Measurements from ENCODE around the gene DNAJC1. TPM values are rescaled to one million over a fixed set of nuclear protein-coding genes. Genes with fewer than 3 reads are reported as not detected.

DNAJC1 gene
- total and polyA plus RNA-seq, 2 donors (not counting 3 experiments of a cell fraction or from before 2014, with no cell fraction given) = 11.2 to 19.7 TPM

- Histone ChIP-seq H3K27me3 (ENCODE audit: control insufficient read depth in 2 of 2, insufficient read depth in 2 of 2, low read length in 2 of 2) (peaks cover 3 to 30% of the 10 kb centered on the region in 2 experiments), H3K9me1 (replicated peaks; ENCODE audit: control insufficient read depth, extremely low read depth, insufficient read depth, low read length) (no peaks in the 10 kb centered on the region), H3K4me1 (ENCODE audit: control insufficient read depth, extremely low read depth, insufficient read depth, low read length) (peaks cover 10% of the 10 kb centered on the region), H3K4me2 (ENCODE audit: insufficient read depth, low read length) (peak overlapping the region; percentile 92), H4K20me1 (replicated peaks; ENCODE audit: control insufficient read depth, extremely low read depth, insufficient read depth, low read length) (no peaks in the 10 kb centered on the region), H3K36me3 (ENCODE audit: control insufficient read depth in 2 of 2, extremely low read depth in 1 of 2, insufficient read depth in 2 of 2, low read length in 2 of 2) (no peaks in the 10 kb centered on the region), H3K27ac (ENCODE audit: insufficient read depth, low read depth, low read length) (peak overlapping the region; percentile 86), H3K79me2 (ENCODE audit: control insufficient read depth, insufficient read depth, low read length) (peaks cover 19% of the 10 kb centered on the region), H3K4me3 (replicated peaks in 1 of 3; ENCODE audit: insufficient read depth in 1 of 3, low read depth in 1 of 3, low read length in 3 of 3) (peak overlapping the region; percentile 47 to 93 (median 86)), H3K9me3 (replicated peaks; ENCODE audit: control insufficient read depth, insufficient read depth, low read length) (no peaks in the 10 kb centered on the region), H3K9ac (replicated peaks; ENCODE audit: extremely low read depth, insufficient read depth, low read length) (peak overlapping the region; percentile 93), H2AFZ (ENCODE audit: low read depth, low read length) (peak overlapping the region; percentile 97)
- TSS peak; percentile 16 for BruUV-seq (replicated peaks)
- ChIA-PET CTCF (interaction anchor here (1.0 to 3.0 kb wide), 10 partner anchors 10 to 985 kb away, joined by 3 to 20 read pairs (median 4); partner anchors contain the start of gene COMMD3), POLR2A (interaction anchor here (0.6 to 1.5 kb wide), 3 partner anchors 24 to 430 kb away, joined by 3 to 5 read pairs (median 3); partner anchors contain the start of gene COMMD3)
- dilution Hi-C loops (cut with MboI; ENCODE audit: extremely low pct_ligation_motif_present, low sequenced_read_pairs) (no loop called here), intact Hi-C loops (cut with micrococcal nuclease) (loop anchor here (1.0 to 5.0 kb wide), 9 partner anchors 225 to 985 kb away; partner anchors contain the start of gene PIP4K2A)
- FAIRE-seq (no peak), DNase-seq (ENCODE audit: low read depth, low spot score) (no peak)
- TF ChIP-seq FOS (IDR thresholded peaks at IDR 0.05; ENCODE audit: borderline replicate concordance, insufficient read depth, low read length) = no peak
- TF ChIP-seq POLR2A (IDR thresholded peaks at IDR 0.05; ENCODE audit: low read depth, low read length) = no peak
- TF ChIP-seq MAX (IDR thresholded peaks at IDR 0.05; ENCODE audit: insufficient read depth, insufficient read length) = no peak
- no peak for TF ChIP-seq JUN (IDR thresholded peaks at IDR 0.05; ENCODE audit: borderline replicate concordance, insufficient read depth, insufficient read length, low read depth)
These were observed 393 bp upstream of the DNAJC1 start for GRCh38 chr10:22003964-22004281.

GRCh38 chr10:22002591-22003176 lies 846 bp downstream of the DNAJC1 start:
- H3K4me3 ChIP-seq (replicated peaks in 1 of 3; ENCODE audit: insufficient read depth in 1 of 3, low read depth in 1 of 3, low read length in 3 of 3) = peak overlapping the region; percentile 47 to 93 (median 86)
- ChIA-PET POLR2A (interaction anchor here (1.5 kb wide), 1 partner anchor 314 kb away, joined by 3 read pairs; the partner anchor contains the start of gene COMMD3), CTCF (interaction anchor here (0.8 to 3.0 kb wide), 13 partner anchors 9 to 986 kb away, joined by 3 to 20 read pairs (median 4); partner anchors contain the start of gene COMMD3)
- DNase-seq (ENCODE audit: low read depth, low spot score) = no peak
- peaks cover 3 to 21% of the 10 kb centered on the region in 2 experiments for H3K27me3 ChIP-seq (ENCODE audit: control insufficient read depth in 2 of 2, insufficient read depth in 2 of 2, low read length in 2 of 2)
- H3K9ac ChIP-seq (replicated peaks; ENCODE audit: extremely low read depth, insufficient read depth, low read length) = peak overlapping the region; percentile 93
- FAIRE-seq = no peak
- dilution Hi-C loops (cut with MboI; ENCODE audit: extremely low pct_ligation_motif_present, low sequenced_read_pairs) (no loop called here), intact Hi-C loops (cut with micrococcal nuclease) (loop anchor here (1.0 to 5.0 kb wide), 9 partner anchors 227 to 986 kb away; partner anchors contain the start of gene PIP4K2A)
- H3K9me1 ChIP-seq (replicated peaks; ENCODE audit: control insufficient read depth, extremely low read depth, insufficient read depth, low read length) = no peaks in the 10 kb centered on the region
- H3K4me2 ChIP-seq (ENCODE audit: insufficient read depth, low read length) = peak overlapping the region; percentile 92
- H3K79me2 ChIP-seq (ENCODE audit: control insufficient read depth, insufficient read depth, low read length) = peaks cover 21% of the 10 kb centered on the region
- peak overlapping the region; percentile 66 for H2AFZ ChIP-seq (ENCODE audit: low read depth, low read length)
- no TSS peak for BruUV-seq (replicated peaks)
- H3K36me3 ChIP-seq (ENCODE audit: control insufficient read depth in 2 of 2, extremely low read depth in 1 of 2, insufficient read depth in 2 of 2, low read length in 2 of 2) = no peaks in the 10 kb centered on the region
- H3K4me1 ChIP-seq (ENCODE audit: control insufficient read depth, extremely low read depth, insufficient read depth, low read length) = peaks cover 10% of the 10 kb centered on the region
- H3K27ac ChIP-seq (ENCODE audit: insufficient read depth, low read depth, low read length) = peak overlapping the region; percentile 86
- H3K9me3 ChIP-seq (replicated peaks; ENCODE audit: control insufficient read depth, insufficient read depth, low read length) = no peaks in the 10 kb centered on the region
- no peaks in the 10 kb centered on the region for H4K20me1 ChIP-seq (replicated peaks; ENCODE audit: control insufficient read depth, extremely low read depth, insufficient read depth, low read length)
- TF ChIP-seq JUN (IDR thresholded peaks at IDR 0.05; ENCODE audit: borderline replicate concordance, insufficient read depth, insufficient read length, low read depth) = no peak
- TF ChIP-seq POLR2AphosphoS5 (IDR thresholded peaks at IDR 0.05; ENCODE audit: insufficient read depth, low read depth, low read length) = no peak
- no peak for TF ChIP-seq GATA2 (IDR thresholded peaks at IDR 0.05; ENCODE audit: insufficient read depth, insufficient read length, low read depth, low read length)
- no peak for TF ChIP-seq MYC (IDR thresholded peaks at IDR 0.05; ENCODE audit: low read depth, low read length)
- TF ChIP-seq FOS (IDR thresholded peaks at IDR 0.05; ENCODE audit: borderline replicate concordance, insufficient read depth, low read length) = no peak
- TF ChIP-seq EZH2 (IDR thresholded peaks at IDR 0.05; ENCODE audit: borderline replicate concordance, low read depth, low read length, severe bottlenecking) = no peak
- TF ChIP-seq POLR2A (IDR thresholded peaks at IDR 0.05; ENCODE audit: low read depth, low read length) = no peak
- TF ChIP-seq CTCF (IDR thresholded peaks at IDR 0.05; ENCODE audit: extremely low read depth in 1 of 2, insufficient read depth in 1 of 2, low read depth in 1 of 2, low read length in 2 of 2) = no peak
- TF ChIP-seq MAX (IDR thresholded peaks at IDR 0.05; ENCODE audit: insufficient read depth, insufficient read length) = no peak

Data from endothelial cell of umbilical vein (primary cell).